Upper lobe of left lung (tissue), 6 donors: ENCODE results near the gene ABCD1. TPM values are rescaled to one million over a fixed set of nuclear protein-coding genes. Genes with fewer than 3 reads are reported as not detected.
A peak's percentile ranks its signal among the peaks of the same experiment; 100 is the strongest.
"Not testable (repeated sequence)": the region's sequence is repeated elsewhere in the genome, so short reads cannot be mapped to it uniquely, and the experiment has no call there.

Experiments used
- ATAC-seq, 2 donors: fragments of 200-7000 bp; cut with Tn5 transposase; one replicate each; pipeline ENCODE4 v1.9.1; 2022; ENCODE audit warnings: mild to moderate bottlenecking in 2 of 2, moderate library complexity in 2 of 2; ENCODE audit not compliant: low FRiP score in 2 of 2
- DNase-seq, 2 donors: peaks; one replicate each; pipeline ENCODE4 v3.0.0-alpha.2; 2019 to 2020
- H3K27ac ChIP-seq, 4 donors: fragments of 200-600 bp; sonication (generic); one replicate each; pipeline ENCODE4 v1.5.1; 2016 to 2019
- H3K27me3 ChIP-seq, 4 donors: fragments of 200-600 bp; sonication (generic); one replicate each; pipeline ENCODE4 v1.5.1; 2017 to 2019
- H3K36me3 ChIP-seq, 4 donors: fragments of 200-600 bp; sonication (generic); one replicate each; pipeline ENCODE4 v1.5.1; 2016 to 2019
- H3K4me1 ChIP-seq, 4 donors: fragments of 200-600 bp; sonication (generic); one replicate each; pipeline ENCODE4 v1.5.1; 2018 to 2019
- H3K4me3 ChIP-seq, 4 donors: fragments of 200-600 bp; sonication (generic); one replicate each; pipeline ENCODE4 v1.5.1; 2017 to 2019; ENCODE audit warnings: mild to moderate bottlenecking in 2 of 4, moderate library complexity in 1 of 4
- H3K9me3 ChIP-seq, 4 donors: fragments of 200-600 bp; sonication (generic); one replicate each; pipeline ENCODE4 v1.5.1; 2018 to 2019
- CTCF ChIP-seq, 6 experiments: fragments of 450-650 bp in 4 of 6; fragments of 200-600 bp in 2 of 6; sonication (generic) in 2 of 6; IDR thresholded peaks; one replicate each; pipeline ENCODE4 v1.5.1; 2016 to 2019; ENCODE audit warnings: antibody characterized with exemption in 6 of 6
- EP300 ChIP-seq, 4 donors: sonication (generic); formaldehyde crosslinking; IDR thresholded peaks; one replicate each; pipeline ENCODE4 v1.5.1; 2017; ENCODE audit warnings: antibody characterized with exemption in 4 of 4, control low read depth in 2 of 4
- POLR2A ChIP-seq, 4 donors: fragments of 450-650 bp; IDR thresholded peaks; one replicate each; pipeline ENCODE4 v1.5.1; 2016 to 2017; ENCODE audit warnings: antibody characterized with exemption in 4 of 4, mild to moderate bottlenecking in 2 of 4
- POLR2AphosphoS5 ChIP-seq, 2 donors: sonication (generic); formaldehyde crosslinking; IDR thresholded peaks; one replicate each; pipeline ENCODE4 v1.5.1; 2017; ENCODE audit warnings: antibody characterized with exemption in 2 of 2
- WGBS, 2 donors: methylation state at CpG; one replicate each; pipeline ENCODE4 v1.1.5; 2017 to 2018; 5-methylcytosine and 5-hydroxymethylcytosine counted together
- total RNA-seq, 6 donors: library from RNA; depleted of rRNA in 4 of 6; stranded (reverse); fragments of >200 nt in 4 of 6; gene quantifications; one replicate each; pipeline versions ENCODE4 v1.1.0 to v1.2.1, GENCODE V29; 2016 to 2021
- donor health status: DM: no; HTN: no; CAD: no; lungs with moderate emphysema.
- donor health status: DM: no; HTN: yes; CAD: no; lungs with severe emphysema.

The ABCD1 gene
- total RNA-seq, 6 donors from 2014 or later = 9.8 to 28.1 (median 17.9) TPM

GRCh38 chrX:153743468-153744209, 19.0 kb downstream of the ABCD1 start:
- Histone ChIP-seq H3K4me3 (peak overlapping the region in 3 of 4 donors; percentile 16 to 29 (median 21)), H3K36me3 (peaks cover 0 to 13% (median 2%) of the 10 kb centered on the region in 4 donors), H3K27ac (peak overlapping the region in 3 of 4 donors; percentile 27 to 67 (median 49)), H3K4me1 (peaks cover 0 to 12% (median 3%) of the 10 kb centered on the region in 4 donors)
- DNase-seq = peak; percentile 83 to 90
- ATAC-seq, H3K9me3 ChIP-seq, H3K27me3 ChIP-seq: not testable (repeated sequence)
- peak in 1 of 4 donors; percentile 24 for TF ChIP-seq POLR2A (IDR thresholded peaks at IDR 0.05)
- WGBS, 2 donors = 68% methylated on average over 20 of the region's 35 CpGs; no CpG with 5 or more reads in 1 of the 2 donors

GRCh38 chrX:153744210-153745066, 19.8 kb downstream of the ABCD1 start:
- peak overlapping the region in 3 of 4 donors; percentile 27 to 67 (median 49) for H3K27ac ChIP-seq
- H3K36me3 ChIP-seq = peaks cover 0 to 13% (median 2%) of the 10 kb centered on the region in 4 donors
- H3K27me3 ChIP-seq = no peaks in the 10 kb centered on the region
- H3K4me1 ChIP-seq = peaks cover 0 to 12% (median 3%) of the 10 kb centered on the region in 4 donors
- peak in 1 of 2 donors; percentile 73 for DNase-seq
- H3K9me3 ChIP-seq = no peaks in the 10 kb centered on the region
- peak overlapping the region in 3 of 4 donors; percentile 16 to 29 (median 21) for H3K4me3 ChIP-seq
- TF ChIP-seq EP300 (IDR thresholded peaks at IDR 0.05) (no peak), POLR2AphosphoS5 (IDR thresholded peaks at IDR 0.05) (no peak), POLR2A (IDR thresholded peaks at IDR 0.05) (no peak), CTCF (IDR thresholded peaks at IDR 0.05) (no peak)
- ATAC-seq = no peak
- WGBS, 2 donors = 24 to 39% methylated on average over 12 to 36 of the region's 38 CpGs

GRCh38 chrX:153745067-153745433, 20.4 kb downstream of the ABCD1 start:
- not testable (repeated sequence) for H3K9me3 ChIP-seq, H3K27me3 ChIP-seq, ATAC-seq, H3K27ac ChIP-seq, H3K4me3 ChIP-seq
- peak in 1 of 2 donors; percentile 60 for DNase-seq
- 47 to 68% methylated on average over 3 to 12 of the region's 12 CpGs for WGBS, 2 donors
- Histone ChIP-seq H3K4me1 (peaks cover 0 to 12% (median 3%) of the 10 kb centered on the region in 4 donors), H3K36me3 (peaks cover 0 to 13% (median 2%) of the 10 kb centered on the region in 4 donors)

GRCh38 chrX:153746359-153746758, 21.7 kb downstream of the ABCD1 start:
- TF ChIP-seq CTCF (IDR thresholded peaks at IDR 0.05) = no peak
- WGBS, 2 donors = 80 to 92% methylated on average over 3 of the region's 3 CpGs

GRCh38 chrX:153746991-153747390, 22.3 kb downstream of the ABCD1 start:
- H3K27me3 ChIP-seq, H3K27ac ChIP-seq, H3K4me3 ChIP-seq, DNase-seq, H3K9me3 ChIP-seq, ATAC-seq, H3K36me3 ChIP-seq: not testable (repeated sequence)
- H3K4me1 ChIP-seq = peaks cover 0 to 12% (median 3%) of the 10 kb centered on the region in 4 donors
- 67 to 75% methylated on average over 6 of the region's 6 CpGs for WGBS, 2 donors

More at GRCh38 chrX:153746359-153746758, 21.7 kb downstream of the ABCD1 start:
- no peak for DNase-seq
- Histone ChIP-seq H3K4me1 (peaks cover 0 to 12% (median 3%) of the 10 kb centered on the region in 4 donors), H3K9me3 (no peaks in the 10 kb centered on the region), H3K27ac (no peak overlapping the region), H3K4me3 (no peak overlapping the region), H3K36me3 (peaks cover 0 to 3% (median 0%) of the 10 kb centered on the region in 4 donors), H3K27me3 (no peaks in the 10 kb centered on the region)
- no peak for ATAC-seq

GRCh38 chrX:153749017-153749416, 24.4 kb downstream of the ABCD1 start:
- H3K27ac ChIP-seq, H3K4me1 ChIP-seq, DNase-seq, H3K36me3 ChIP-seq, ATAC-seq, H3K4me3 ChIP-seq, H3K27me3 ChIP-seq, H3K9me3 ChIP-seq: not testable (repeated sequence)
- 83 to 86% methylated on average over 7 of the region's 7 CpGs for WGBS, 2 donors
